Keratinocyte (primary cell): ENCODE results near the gene UBE2QL1. TPM values are rescaled to one million over a fixed set of nuclear protein-coding genes. Genes with fewer than 3 reads are reported as not detected.

ENCODE experiments used
- DNase-seq: peaks from one replicate; pipeline ENCODE4 v3.0.0-alpha.2; 2011; ENCODE audit warnings: low read depth, missing footprints, low spot score
- FAIRE-seq: peaks from 2 replicates; lab custom pipeline; 2011; peaks lifted over from hg19 to GRCh38; lab: Jason Lieb, UNC
- H2AFZ ChIP-seq: 2 replicates; pipeline ENCODE4 v1.6.0; 2012; ENCODE audit warnings: low read length, control low read depth, inconsistent platforms; ENCODE audit not compliant: control insufficient read depth
- H3K27ac ChIP-seq: 2 replicates; pipeline ENCODE4 v1.5.1; 2011; ENCODE audit warnings: low read length; ENCODE audit not compliant: control insufficient read depth, insufficient read depth
- H3K27me3 ChIP-seq: 3 replicates; pipeline ENCODE4 v1.6.0; 2011; ENCODE audit warnings: low read length; ENCODE audit not compliant: control insufficient read depth, insufficient read depth; ENCODE audit errors: extremely low read depth
- H3K36me3 ChIP-seq, 2 experiments: 2 replicates in 1 of 2; 3 replicates in 1 of 2; pipeline ENCODE4 v1.5.1; 2011; ENCODE audit warnings: low read length in 2 of 2, mild to moderate bottlenecking in 1 of 2; ENCODE audit not compliant: control insufficient read depth in 2 of 2, insufficient read depth in 2 of 2; ENCODE audit errors: extremely low read depth in 1 of 2
- H3K4me1 ChIP-seq: 3 replicates; pipeline ENCODE4 v1.5.1; 2011; ENCODE audit warnings: low read length; ENCODE audit not compliant: control insufficient read depth, insufficient read depth; ENCODE audit errors: extremely low read depth
- H3K4me2 ChIP-seq: 3 replicates; pipeline ENCODE4 v1.6.0; 2011; ENCODE audit warnings: low read depth, low read length; ENCODE audit not compliant: control insufficient read depth, insufficient read depth; ENCODE audit errors: extremely low read depth
- H3K4me3 ChIP-seq, 3 experiments: fragments of 200-600 bp in 1 of 3; sonication (generic) in 1 of 3; 2 replicates in 2 of 3; 3 replicates in 1 of 3; pipeline ENCODE4 v1.5.1; 2011 to 2016; ENCODE audit warnings: low read length in 3 of 3, mild to moderate bottlenecking in 3 of 3, control low read depth in 2 of 3, inconsistent platforms in 1 of 3, low read depth in 1 of 3, mixed read lengths in 1 of 3, mixed run types in 1 of 3, moderate library complexity in 1 of 3; ENCODE audit not compliant: control insufficient read depth in 2 of 3, insufficient read depth in 2 of 3; ENCODE audit errors: extremely low read depth in 1 of 3
- H3K79me2 ChIP-seq: 2 replicates; pipeline ENCODE4 v1.6.0; 2012; ENCODE audit warnings: low read length; ENCODE audit not compliant: control insufficient read depth, insufficient read depth
- H3K9ac ChIP-seq: 3 replicates; pipeline ENCODE4 v1.6.0; 2011; ENCODE audit warnings: low read length; ENCODE audit not compliant: control insufficient read depth, insufficient read depth; ENCODE audit errors: extremely low read depth
- H3K9me1 ChIP-seq: 3 replicates; pipeline ENCODE4 v1.6.0; 2011; ENCODE audit warnings: low read length; ENCODE audit not compliant: control insufficient read depth, insufficient read depth; ENCODE audit errors: extremely low read depth
- H3K9me3 ChIP-seq: 2 replicates; pipeline ENCODE4 v1.5.1; 2012; ENCODE audit warnings: low read depth, low read length; ENCODE audit not compliant: control insufficient read depth
- H4K20me1 ChIP-seq: 3 replicates; pipeline ENCODE4 v1.6.0; 2011; ENCODE audit warnings: low read length; ENCODE audit not compliant: control insufficient read depth, insufficient read depth; ENCODE audit errors: extremely low read depth
- EZH2 ChIP-seq: IDR thresholded peaks from one replicate; pipeline ENCODE4 v1.6.1; 2012; ENCODE audit warnings: inconsistent platforms, mild to moderate bottlenecking, low read length, moderate library complexity
- dilution Hi-C: fragments of 300-500 bp; cut with MboI; formaldehyde crosslinking; loops from one replicate; pipeline ENCODE4 v1.7.0; 2020; ENCODE audit warnings: low sequenced_read_pairs; ENCODE audit not compliant: extremely low pct_ligation_motif_present
- polyA plus RNA-seq, 5 experiments: library from polyadenylated mRNA; depleted of rRNA in 3 of 5; stranded (reverse) in 3 of 5; stranded (forward) in 1 of 5; unstranded in 1 of 5; fragments of >200 nt; gene quantifications; 1 replicate in 1 of 5; 2 replicates in 3 of 5; 3 replicates in 1 of 5; pipeline versions ENCODE4 v1.2.1 to v1.2.3, GENCODE V29; 2011 to 2012; ENCODE audit warnings: missing spikeins in 2 of 5, low read depth in 1 of 5, low replicate concordance in 1 of 5
- TF ChIP-seq, protein P1 (sequence below), 3 experiments: IDR thresholded peaks in 1 of 3; conservative IDR thresholded peaks in 1 of 3; optimal IDR thresholded peaks in 1 of 3; 2 replicates in 2 of 3; 3 replicates in 1 of 3; pipeline versions ENCODE3 to v1.5.1; 2011; ENCODE audit warnings: low read length in 3 of 3, mild to moderate bottlenecking in 3 of 3, moderate library complexity in 2 of 3, control low read depth in 1 of 3, inconsistent platforms in 1 of 3; ENCODE audit not compliant: insufficient read depth in 2 of 3; ENCODE audit errors: extremely low read depth in 1 of 3

The UBE2QL1 gene
- polyA plus RNA-seq, 1 donor (not counting 4 experiments of a cell fraction or from before 2014, with no cell fraction given): not detected

DNA sequence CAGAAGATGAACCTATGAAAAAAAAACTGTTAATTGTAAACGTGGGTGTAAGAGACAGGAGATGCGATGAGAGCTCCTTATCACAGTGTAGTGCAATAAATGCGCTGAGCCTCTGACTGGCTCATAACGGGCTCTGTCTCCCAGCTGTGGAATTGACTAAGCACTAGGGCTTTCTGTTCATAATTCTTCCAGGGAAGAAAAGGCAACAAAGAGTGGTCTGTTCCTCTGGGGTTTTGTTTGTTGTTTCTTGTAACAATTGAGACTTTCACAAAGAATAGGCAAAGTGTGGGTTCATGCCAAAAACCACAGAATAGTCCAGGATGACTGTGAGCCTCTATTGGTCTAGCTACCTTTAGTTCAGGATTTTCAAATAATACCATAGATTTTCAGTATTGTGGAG lies 39.4 kb downstream of the UBE2QL1 start:
- H3K27me3 ChIP-seq: no peaks in the 10 kb centered on the region
- FAIRE-seq (no peak), DNase-seq (no peak)
- H3K36me3 ChIP-seq: no peaks in the 10 kb centered on the region
- H3K9ac ChIP-seq: no peak overlapping the region
- H3K9me1 ChIP-seq: no peaks in the 10 kb centered on the region
- no peaks in the 10 kb centered on the region for H3K9me3 ChIP-seq
- no peak overlapping the region for H3K4me2 ChIP-seq
- no peak overlapping the region for H3K4me3 ChIP-seq
- H4K20me1 ChIP-seq: no peaks in the 10 kb centered on the region
- TF ChIP-seq, protein P1, sequence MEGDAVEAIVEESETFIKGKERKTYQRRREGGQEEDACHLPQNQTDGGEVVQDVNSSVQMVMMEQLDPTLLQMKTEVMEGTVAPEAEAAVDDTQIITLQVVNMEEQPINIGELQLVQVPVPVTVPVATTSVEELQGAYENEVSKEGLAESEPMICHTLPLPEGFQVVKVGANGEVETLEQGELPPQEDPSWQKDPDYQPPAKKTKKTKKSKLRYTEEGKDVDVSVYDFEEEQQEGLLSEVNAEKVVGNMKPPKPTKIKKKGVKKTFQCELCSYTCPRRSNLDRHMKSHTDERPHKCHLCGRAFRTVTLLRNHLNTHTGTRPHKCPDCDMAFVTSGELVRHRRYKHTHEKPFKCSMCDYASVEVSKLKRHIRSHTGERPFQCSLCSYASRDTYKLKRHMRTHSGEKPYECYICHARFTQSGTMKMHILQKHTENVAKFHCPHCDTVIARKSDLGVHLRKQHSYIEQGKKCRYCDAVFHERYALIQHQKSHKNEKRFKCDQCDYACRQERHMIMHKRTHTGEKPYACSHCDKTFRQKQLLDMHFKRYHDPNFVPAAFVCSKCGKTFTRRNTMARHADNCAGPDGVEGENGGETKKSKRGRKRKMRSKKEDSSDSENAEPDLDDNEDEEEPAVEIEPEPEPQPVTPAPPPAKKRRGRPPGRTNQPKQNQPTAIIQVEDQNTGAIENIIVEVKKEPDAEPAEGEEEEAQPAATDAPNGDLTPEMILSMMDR (optimal IDR thresholded peaks at IDR 0.05 in 1 of 3, IDR thresholded peaks at IDR 0.05 in 1 of 3, conservative IDR thresholded peaks at IDR 0.05 in 1 of 3; ENCODE audit: extremely low read depth in 1 of 3, insufficient read depth in 2 of 3, low read length in 3 of 3): no peak
- TF ChIP-seq EZH2: no peak
- H3K27ac ChIP-seq: no peak overlapping the region
- H3K4me1 ChIP-seq: no peaks in the 10 kb centered on the region
- dilution Hi-C loops: no loop called here
- no peaks in the 10 kb centered on the region for H3K79me2 ChIP-seq
- H2AFZ ChIP-seq: no peak overlapping the region

DNA sequence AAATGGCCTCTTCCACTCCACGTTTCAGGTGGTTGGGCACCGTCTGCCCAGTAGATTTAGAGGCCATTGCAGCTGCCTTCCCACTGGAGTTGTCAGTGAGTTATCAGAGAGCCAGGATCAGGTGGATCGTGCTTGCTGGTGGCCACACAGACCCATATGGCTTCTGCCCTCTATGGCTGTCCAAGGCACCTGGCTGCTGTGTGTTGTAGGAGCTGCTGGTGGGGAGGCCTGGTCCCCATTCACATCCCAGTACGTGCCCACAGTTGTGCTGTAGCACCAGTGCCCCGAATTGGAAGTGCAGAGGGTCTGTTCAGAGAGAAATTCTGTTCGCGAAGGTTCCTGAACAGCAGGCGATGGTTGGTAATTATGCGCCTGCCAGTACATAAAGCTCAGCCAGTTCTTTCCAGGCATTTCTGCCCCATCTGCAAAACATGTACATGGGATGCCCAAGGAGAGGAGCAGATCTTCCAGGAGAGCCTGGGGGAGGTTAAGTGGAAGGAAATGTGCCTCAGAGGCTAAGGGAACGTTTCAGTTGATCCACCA lies 41.1 kb downstream of the UBE2QL1 start:
- DNase-seq: no peak
- no peaks in the 10 kb centered on the region for H3K79me2 ChIP-seq

More for the DNA sequence above, 41.1 kb downstream of the UBE2QL1 start:
- Histone ChIP-seq H3K9ac (no peak overlapping the region), H3K4me3 (no peak overlapping the region), H3K27ac (no peak overlapping the region), H3K4me1 (no peaks in the 10 kb centered on the region), H3K36me3 (no peaks in the 10 kb centered on the region), H4K20me1 (no peaks in the 10 kb centered on the region), H3K9me1 (no peaks in the 10 kb centered on the region), H3K9me3 (no peaks in the 10 kb centered on the region), H3K27me3 (no peaks in the 10 kb centered on the region), H3K4me2 (no peak overlapping the region), H2AFZ (no peak overlapping the region)
- dilution Hi-C loops: no loop called here
- no peak for FAIRE-seq
- no peak for TF ChIP-seq EZH2
- TF ChIP-seq, protein P1 (optimal IDR thresholded peaks at IDR 0.05 in 1 of 3, IDR thresholded peaks at IDR 0.05 in 1 of 3, conservative IDR thresholded peaks at IDR 0.05 in 1 of 3; ENCODE audit: extremely low read depth in 1 of 3, insufficient read depth in 2 of 3, low read length in 3 of 3): no peak
